Endothelial cell of umbilical vein (primary cell): ENCODE data around the gene MRPL12. TPM values are rescaled to one million over a fixed set of nuclear protein-coding genes. Genes with fewer than 3 reads are reported as not detected.

Source experiments
- BruUV-seq: library from RNA; stranded (reverse); fragments of 400-500 nt; replicated peaks from 2 replicates; lab custom pipeline; 2021; lab: Mats Ljungman, UMichigan
- CTCF ChIA-PET: fragments of 300-600, 350-600 bp; sonication (Branson Sonifier 250); formaldehyde crosslinking; loops from one replicate; lab custom pipeline; 2021; ENCODE audit warnings: antibody characterized with exemption, inconsistent platforms; lab: Charles Lee
- POLR2A ChIA-PET: fragments of 300-600, 350-600 bp; sonication (Branson Sonifier 250); formaldehyde crosslinking; loops from one replicate; lab custom pipeline; 2021; ENCODE audit warnings: antibody characterized with exemption, inconsistent platforms; lab: Charles Lee
- DNase-seq: peaks from one replicate; pipeline ENCODE4 v3.0.0-alpha.2; 2011; ENCODE audit warnings: low read depth, low spot score
- FAIRE-seq: peaks from 2 replicates; lab custom pipeline; 2011; peaks lifted over from hg19 to GRCh38; lab: Jason Lieb, UNC
- H2AFZ ChIP-seq: 2 replicates; pipeline ENCODE4 v1.6.0; 2012; ENCODE audit warnings: low read depth, low read length, control low read depth, inconsistent platforms
- H3K27ac ChIP-seq: 2 replicates; pipeline ENCODE4 v1.5.1; 2011; ENCODE audit warnings: low read depth, mild to moderate bottlenecking, control low read depth, low read length, moderate library complexity; ENCODE audit not compliant: insufficient read depth
- H3K27me3 ChIP-seq, 2 experiments: 2 replicates each; pipeline versions ENCODE4 v1.6.0 to v1.6.1; 2011; ENCODE audit warnings: low read length in 2 of 2, mixed read lengths in 1 of 2; ENCODE audit not compliant: control insufficient read depth in 2 of 2, insufficient read depth in 2 of 2
- H3K36me3 ChIP-seq, 2 experiments: 2 replicates in 1 of 2; 3 replicates in 1 of 2; pipeline ENCODE4 v1.5.1; 2011; ENCODE audit warnings: low read length in 2 of 2, mild to moderate bottlenecking in 1 of 2, moderate library complexity in 1 of 2; ENCODE audit not compliant: control insufficient read depth in 2 of 2, insufficient read depth in 2 of 2; ENCODE audit errors: extremely low read depth in 1 of 2
- H3K4me1 ChIP-seq: 3 replicates; pipeline ENCODE4 v1.5.1; 2011; ENCODE audit warnings: mild to moderate bottlenecking, low read length; ENCODE audit not compliant: control insufficient read depth, insufficient read depth; ENCODE audit errors: extremely low read depth
- H3K4me2 ChIP-seq: 2 replicates; pipeline ENCODE4 v1.6.1; 2011; ENCODE audit warnings: low read length, control low read depth, mixed read lengths; ENCODE audit not compliant: insufficient read depth
- H3K4me3 ChIP-seq, 3 experiments: fragments of 200-600 bp in 1 of 3; sonication (generic), shearing (Covaris generic) in 1 of 3; replicated peaks in 1 of 3; 2 replicates each; pipeline ENCODE4 v1.5.1; 2011 to 2016; ENCODE audit warnings: control low read depth in 3 of 3, low read length in 3 of 3, mild to moderate bottlenecking in 2 of 3, inconsistent platforms in 1 of 3, low read depth in 1 of 3, moderate library complexity in 1 of 3; ENCODE audit not compliant: insufficient read depth in 1 of 3
- H3K79me2 ChIP-seq: 2 replicates; pipeline ENCODE4 v1.6.0; 2012; ENCODE audit warnings: low read length, inconsistent platforms; ENCODE audit not compliant: control insufficient read depth, insufficient read depth
- H3K9ac ChIP-seq: replicated peaks from 2 replicates; pipeline ENCODE3; 2011; ENCODE audit warnings: low read length, control low read depth; ENCODE audit not compliant: insufficient read depth; ENCODE audit errors: extremely low read depth
- H3K9me1 ChIP-seq: replicated peaks from 3 replicates; pipeline ENCODE4 v1.6.0; 2011; ENCODE audit warnings: mild to moderate bottlenecking, low read length; ENCODE audit not compliant: control insufficient read depth, insufficient read depth; ENCODE audit errors: extremely low read depth
- H3K9me3 ChIP-seq: replicated peaks from 2 replicates; pipeline ENCODE4 v1.5.1; 2012; ENCODE audit warnings: low read length, inconsistent platforms; ENCODE audit not compliant: control insufficient read depth, insufficient read depth
- H4K20me1 ChIP-seq: replicated peaks from 2 replicates; pipeline ENCODE3; 2011; ENCODE audit warnings: mild to moderate bottlenecking, low read length; ENCODE audit not compliant: control insufficient read depth, insufficient read depth; ENCODE audit errors: extremely low read depth
- CTCF ChIP-seq, 2 donors: IDR thresholded peaks; 1 replicate in 1 of 2; 2 replicates in 1 of 2; pipeline ENCODE4 v1.5.1; 2011; ENCODE audit warnings: low read length in 2 of 2, mild to moderate bottlenecking in 2 of 2, moderate library complexity in 2 of 2, control low read depth in 1 of 2, inconsistent platforms in 1 of 2, low read depth in 1 of 2; ENCODE audit not compliant: insufficient read depth in 1 of 2; ENCODE audit errors: extremely low read depth in 1 of 2
- EZH2 ChIP-seq: IDR thresholded peaks from 2 replicates; pipeline ENCODE4 v1.6.1; 2012; ENCODE audit warnings: borderline replicate concordance, low read depth, mild to moderate bottlenecking, moderate library complexity, low read length, inconsistent platforms; ENCODE audit not compliant: severe bottlenecking
- FOS ChIP-seq: IDR thresholded peaks from 2 replicates; pipeline ENCODE4 v1.6.1; 2011; ENCODE audit warnings: mild to moderate bottlenecking, low read length, moderate library complexity, borderline replicate concordance; ENCODE audit not compliant: insufficient read depth
- GATA2 ChIP-seq: IDR thresholded peaks from 2 replicates; pipeline ENCODE4 v1.7.0; 2011; ENCODE audit warnings: low read depth, mild to moderate bottlenecking, moderate library complexity, mixed read lengths, low read length; ENCODE audit not compliant: insufficient read length, insufficient read depth
- JUN ChIP-seq: IDR thresholded peaks from 2 replicates; pipeline ENCODE4 v1.6.1; 2011; ENCODE audit warnings: borderline replicate concordance, low read depth; ENCODE audit not compliant: insufficient read length, insufficient read depth
- MYC ChIP-seq: IDR thresholded peaks from one replicate; pipeline ENCODE4 v1.6.1; 2011; ENCODE audit warnings: mild to moderate bottlenecking, low read depth, low read length
- POLR2A ChIP-seq: IDR thresholded peaks from 2 replicates; pipeline ENCODE4 v1.6.1; 2012; ENCODE audit warnings: low read depth, mild to moderate bottlenecking, control low read depth, low read length
- POLR2AphosphoS5 ChIP-seq: IDR thresholded peaks from 2 replicates; pipeline ENCODE4 v1.6.1; 2012; ENCODE audit warnings: low read depth, mild to moderate bottlenecking, control low read depth, low read length, moderate library complexity; ENCODE audit not compliant: insufficient read depth
- dilution Hi-C: fragments of 300-500 bp; cut with MboI; formaldehyde crosslinking; loops from one replicate; pipeline ENCODE4 v1.15.0; 2019; ENCODE audit warnings: low sequenced_read_pairs; ENCODE audit not compliant: extremely low pct_ligation_motif_present
- intact Hi-C: fragments of 100-400 bp; cut with micrococcal nuclease; formaldehyde crosslinking; loops from one replicate; pipeline ENCODE4 v1.10.0; 2022
- polyA plus RNA-seq, 4 experiments: library from polyadenylated mRNA; depleted of rRNA in 3 of 4; stranded (reverse) in 3 of 4; unstranded in 1 of 4; fragments of >200 nt; gene quantifications; 2 replicates each; pipeline versions ENCODE4 v1.2.1 to v1.2.3, GENCODE V29; 2011 to 2012; ENCODE audit warnings: missing spikeins in 1 of 4
- total RNA-seq: library from RNA; stranded (reverse); gene quantifications from 2 replicates; pipeline ENCODE4 v1.2.3, GENCODE V29; 2021
- TF ChIP-seq, protein P1 (sequence below): IDR thresholded peaks from 2 replicates; pipeline ENCODE4 v1.6.1; 2011; ENCODE audit not compliant: insufficient read depth, insufficient read length

Gene MRPL12
- total and polyA plus RNA-seq, 2 donors (not counting 3 experiments of a cell fraction or from before 2014, with no cell fraction given): 91.9 to 99.9 TPM

DNA sequence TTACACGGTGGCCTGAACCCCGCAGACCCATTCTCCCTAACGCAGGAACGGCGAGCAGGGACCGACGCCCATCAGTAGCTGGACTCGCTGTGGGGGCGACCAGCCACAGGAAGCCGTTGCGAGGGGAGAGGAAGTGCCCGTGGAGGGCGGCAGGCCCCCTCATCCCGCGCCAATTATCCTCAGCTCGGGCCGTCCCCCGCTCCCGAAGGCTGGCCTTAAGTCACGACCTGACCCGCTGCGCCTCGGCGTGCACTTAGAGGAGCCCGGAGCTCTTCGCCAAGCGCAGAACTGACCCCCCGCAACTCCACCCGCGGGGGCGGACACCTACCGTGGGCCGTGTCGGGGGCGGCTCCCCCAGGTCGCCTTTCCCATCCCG lies 20.0 kb upstream of the MRPL12 start:
- no peaks in the 10 kb centered on the region for H4K20me1 ChIP-seq
- peak overlapping the region; percentile 46 to 93 (median 66) for H3K4me3 ChIP-seq
- H3K9ac ChIP-seq: peak overlapping the region; percentile 87
- no peaks in the 10 kb centered on the region for H3K27me3 ChIP-seq
- dilution Hi-C loops: no loop called here
- peak overlapping the region; percentile 43 for H3K27ac ChIP-seq
- no peak for FAIRE-seq
- CTCF ChIA-PET: interaction anchor here (1.2 to 3.0 kb wide), 2 partner anchors 15 to 19 kb away, joined by 4 to 19 read pairs; partner anchors contain the start of gene MRPL12
- no peaks in the 10 kb centered on the region for H3K9me3 ChIP-seq
- H2AFZ ChIP-seq: peak overlapping the region; percentile 39
- POLR2A ChIA-PET: interaction anchor here (1.0 kb wide), 3 partner anchors 10 to 20 kb away, joined by 3 to 4 read pairs (median 3); partner anchors contain the start of genes CCDC137, MRPL12 and OXLD1
- intact Hi-C loops: loop anchor here (1.0 kb wide), 1 partner anchor 28 kb away; no protein-coding TSS in a partner anchor
- H3K4me2 ChIP-seq: peak overlapping the region; percentile 47
- H3K4me1 ChIP-seq: peaks cover 16% of the 10 kb centered on the region
- DNase-seq: no peak
- TF ChIP-seq POLR2A: no peak
- TF ChIP-seq CTCF (IDR thresholded peaks at IDR 0.05; ENCODE audit: extremely low read depth in 1 of 2, insufficient read depth in 1 of 2, low read depth in 1 of 2, low read length in 2 of 2): no peak
- TF ChIP-seq, protein P1, sequence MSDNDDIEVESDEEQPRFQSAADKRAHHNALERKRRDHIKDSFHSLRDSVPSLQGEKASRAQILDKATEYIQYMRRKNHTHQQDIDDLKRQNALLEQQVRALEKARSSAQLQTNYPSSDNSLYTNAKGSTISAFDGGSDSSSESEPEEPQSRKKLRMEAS: no peak
- TF ChIP-seq GATA2: no peak
- TF ChIP-seq EZH2: no peak
- TF ChIP-seq POLR2AphosphoS5: no peak
- TF ChIP-seq MYC: no peak
- no peak for TF ChIP-seq JUN
- TF ChIP-seq FOS: no peak
- peaks cover 6 to 28% of the 10 kb centered on the region in 2 experiments for H3K36me3 ChIP-seq
- no peaks in the 10 kb centered on the region for H3K9me1 ChIP-seq
- no TSS peak for BruUV-seq
- H3K79me2 ChIP-seq: peaks cover 60% of the 10 kb centered on the region
